ENCODE data around the gene TLR10.
A peak's percentile ranks its signal among the peaks of the same experiment; 100 is the strongest.

Gene TLR10

GRCh38 chr4:38752941-38753806 is 29.6 kb downstream of the TLR10 start:
- H3K9ac ChIP-seq: peak overlapping the region; percentile 56
- H3K4me2 ChIP-seq: peak overlapping the region; percentile 86

DNA sequence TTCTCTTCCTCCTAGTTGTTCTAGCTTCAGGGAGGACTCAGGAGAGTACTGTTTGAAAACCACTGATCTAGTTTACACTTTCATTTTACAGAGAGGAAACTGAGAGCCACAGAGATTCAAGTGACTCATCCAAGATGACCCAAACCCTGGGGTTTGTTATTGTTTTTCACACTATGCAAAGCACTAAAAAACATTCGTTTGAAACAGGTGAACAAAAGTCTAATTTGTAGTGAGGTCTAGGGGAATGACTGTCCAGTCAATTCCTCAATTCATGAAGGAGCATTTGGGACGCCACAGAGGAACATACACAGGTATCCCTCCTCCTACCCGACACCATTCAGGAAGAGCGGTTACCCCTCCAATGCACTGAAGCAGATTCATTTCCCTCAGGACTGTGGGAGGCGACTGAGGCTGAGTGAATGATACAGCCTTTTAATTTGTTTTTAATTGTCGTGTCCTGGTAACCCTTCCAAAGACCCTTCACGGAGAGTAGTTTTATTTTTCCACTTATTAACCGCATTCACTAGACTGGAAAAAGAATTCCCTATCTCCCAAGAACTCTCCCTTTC is 30.3 kb downstream of the TLR10 start:
- TF ChIP-seq Cebpa-rat (IDR thresholded peaks at IDR 0.05): no peak
- Histone ChIP-seq H3K9ac (0 out of 2 replicates have a peak overlapping the region, but pooled peaks have one; percentile 56), H3K27me3 (no peaks in the 10 kb centered on the region), H3K36me3 (peaks cover 5% of the 10 kb centered on the region; the same call in 1 of the 2 replicates), H3K4me3 (peak overlapping the region; percentile 48), H3K27ac (peak overlapping the region; percentile 53), H3K9me3 (peaks cover 23% of the 10 kb centered on the region), H4K20me1 (no peaks in the 10 kb centered on the region), H3K4me1 (peaks cover 54% of the 10 kb centered on the region), H3K4me2 (peak overlapping the region; percentile 86)

More at GRCh38 chr4:38752941-38753806, 29.6 kb downstream of the TLR10 start:
- Histone ChIP-seq H3K27me3 (no peaks in the 10 kb centered on the region), H3K27ac (peak overlapping the region; percentile 53), H4K20me1 (no peaks in the 10 kb centered on the region), H3K36me3 (no peaks in the 10 kb centered on the region), H3K4me3 (peak overlapping the region; percentile 48), H3K9me3 (peaks cover 16% of the 10 kb centered on the region), H3K4me1 (peaks cover 58% of the 10 kb centered on the region)
- TF ChIP-seq Cebpa-rat (IDR thresholded peaks at IDR 0.05): no peak

GRCh38 chr4:38751341-38752010 is 31.3 kb downstream of the TLR10 start:
- no peak for TF ChIP-seq Cebpa-rat (IDR thresholded peaks at IDR 0.05)
- Histone ChIP-seq H3K27me3 (no peaks in the 10 kb centered on the region), H3K4me1 (peaks cover 44% of the 10 kb centered on the region), H3K4me3 (no peak overlapping the region), H3K4me2 (peak overlapping the region; percentile 86), H4K20me1 (no peaks in the 10 kb centered on the region), H3K9me3 (peaks cover 33% of the 10 kb centered on the region), H3K9ac (no peak overlapping the region), H3K36me3 (peaks cover 8% of the 10 kb centered on the region; the same call in 1 of the 2 replicates), H3K27ac (peak overlapping the region; percentile 53; the same call in 1 of the 2 replicates)

GRCh38 chr4:38749336-38749735 is 33.5 kb downstream of the TLR10 start:
- TF ChIP-seq Cebpa-rat (IDR thresholded peaks at IDR 0.05): no peak
- H3K4me1 ChIP-seq: peaks cover 54% of the 10 kb centered on the region
- H3K9me3 ChIP-seq: peaks cover 39% of the 10 kb centered on the region
- no peaks in the 10 kb centered on the region for H4K20me1 ChIP-seq
- H3K9ac ChIP-seq: no peak overlapping the region
- no peaks in the 10 kb centered on the region for H3K27me3 ChIP-seq
- no peak overlapping the region for H3K4me3 ChIP-seq
- H3K36me3 ChIP-seq: peaks cover 8% of the 10 kb centered on the region; the same call in 1 of the 2 replicates
- H3K4me2 ChIP-seq: no peak overlapping the region
- H3K27ac ChIP-seq: no peak overlapping the region

DNA sequence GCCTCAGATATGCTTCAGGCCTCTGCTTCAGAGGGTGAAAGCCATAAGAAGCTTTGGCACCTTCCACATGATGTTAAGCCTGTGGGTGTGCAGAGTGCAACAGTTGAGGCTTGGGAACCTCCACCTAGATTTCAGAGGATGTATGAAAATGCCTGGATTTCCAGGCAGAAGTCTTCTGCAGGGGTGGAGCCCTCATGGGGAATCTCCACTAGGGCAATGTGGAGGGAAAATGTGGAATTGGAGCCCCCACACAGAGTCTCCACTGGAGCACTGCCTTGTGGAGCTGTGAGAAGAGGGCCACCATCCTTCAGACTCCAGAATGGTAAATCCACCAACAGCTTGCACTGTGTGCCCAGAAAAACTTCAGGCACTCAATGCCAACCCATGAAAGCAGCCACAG is 35.2 kb downstream of the TLR10 start:
- H3K9me3 ChIP-seq: peaks cover 39% of the 10 kb centered on the region
- no peaks in the 10 kb centered on the region for H3K27me3 ChIP-seq
- no peak overlapping the region for H3K4me2 ChIP-seq
- H3K9ac ChIP-seq: no peak overlapping the region
- H3K4me1 ChIP-seq: peaks cover 52% of the 10 kb centered on the region
- H4K20me1 ChIP-seq: no peaks in the 10 kb centered on the region
- no peak overlapping the region for H3K4me3 ChIP-seq
- peaks cover 8% of the 10 kb centered on the region; the same call in 1 of the 2 replicates for H3K36me3 ChIP-seq
- H3K27ac ChIP-seq: no peak overlapping the region
- no peak for TF ChIP-seq Cebpa-rat (IDR thresholded peaks at IDR 0.05)

DNA sequence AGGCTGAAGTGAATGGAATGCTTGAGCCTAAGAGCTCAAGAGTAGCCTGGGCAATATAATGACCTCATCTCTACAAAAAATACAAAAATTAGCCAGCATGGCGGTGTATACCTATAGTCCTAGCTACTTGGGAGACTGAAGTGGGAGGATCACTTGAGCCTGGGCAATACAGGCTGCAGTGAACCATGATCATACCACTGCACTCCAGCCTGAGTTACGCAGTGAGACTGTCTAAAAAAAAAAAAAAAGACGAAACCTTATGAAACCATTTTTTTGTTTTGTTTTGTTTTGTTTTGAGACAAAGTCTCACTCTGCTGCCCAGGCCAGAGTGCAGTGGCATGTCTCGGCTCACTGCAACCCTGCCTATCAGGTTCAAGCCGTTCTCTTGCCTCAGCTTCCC is 36.9 kb downstream of the TLR10 start:
- Histone ChIP-seq H3K9me3 (peaks cover 39% of the 10 kb centered on the region), H3K27ac (no peak overlapping the region), H3K4me3 (no peak overlapping the region), H3K4me2 (no peak overlapping the region), H3K9ac (no peak overlapping the region), H4K20me1 (no peaks in the 10 kb centered on the region), H3K27me3 (no peaks in the 10 kb centered on the region), H3K36me3 (peaks cover 8% of the 10 kb centered on the region; the same call in 1 of the 2 replicates), H3K4me1 (peaks cover 34% of the 10 kb centered on the region)
- no peak for TF ChIP-seq Cebpa-rat (IDR thresholded peaks at IDR 0.05)

GRCh38 chr4:38743866-38744265 is 38.9 kb downstream of the TLR10 start:
- Histone ChIP-seq H3K36me3 (peaks cover 8% of the 10 kb centered on the region; the same call in 1 of the 2 replicates), H3K4me3 (peak overlapping the region; percentile 1; the same call in 1 of the 2 replicates), H3K9ac (no peak overlapping the region), H4K20me1 (no peaks in the 10 kb centered on the region), H3K27me3 (no peaks in the 10 kb centered on the region), H3K27ac (0 out of 2 replicates have a peak overlapping the region, but pooled peaks have one; percentile 49), H3K9me3 (peaks cover 31% of the 10 kb centered on the region), H3K4me1 (peaks cover 27% of the 10 kb centered on the region), H3K4me2 (peak overlapping the region; percentile 85)
- no peak for TF ChIP-seq Cebpa-rat (IDR thresholded peaks at IDR 0.05)

GRCh38 chr4:38740303-38740702 is 42.5 kb downstream of the TLR10 start:
- no peaks in the 10 kb centered on the region for H3K36me3 ChIP-seq
- H3K27ac ChIP-seq: no peak overlapping the region
- H4K20me1 ChIP-seq: no peaks in the 10 kb centered on the region
- H3K4me2 ChIP-seq: no peak overlapping the region
- no peak for TF ChIP-seq Cebpa-rat (IDR thresholded peaks at IDR 0.05)
- H3K9ac ChIP-seq: no peak overlapping the region
- H3K9me3 ChIP-seq: no peaks in the 10 kb centered on the region
- peaks cover 25% of the 10 kb centered on the region for H3K4me1 ChIP-seq
- no peak overlapping the region for H3K4me3 ChIP-seq
- no peaks in the 10 kb centered on the region for H3K27me3 ChIP-seq

DNA sequence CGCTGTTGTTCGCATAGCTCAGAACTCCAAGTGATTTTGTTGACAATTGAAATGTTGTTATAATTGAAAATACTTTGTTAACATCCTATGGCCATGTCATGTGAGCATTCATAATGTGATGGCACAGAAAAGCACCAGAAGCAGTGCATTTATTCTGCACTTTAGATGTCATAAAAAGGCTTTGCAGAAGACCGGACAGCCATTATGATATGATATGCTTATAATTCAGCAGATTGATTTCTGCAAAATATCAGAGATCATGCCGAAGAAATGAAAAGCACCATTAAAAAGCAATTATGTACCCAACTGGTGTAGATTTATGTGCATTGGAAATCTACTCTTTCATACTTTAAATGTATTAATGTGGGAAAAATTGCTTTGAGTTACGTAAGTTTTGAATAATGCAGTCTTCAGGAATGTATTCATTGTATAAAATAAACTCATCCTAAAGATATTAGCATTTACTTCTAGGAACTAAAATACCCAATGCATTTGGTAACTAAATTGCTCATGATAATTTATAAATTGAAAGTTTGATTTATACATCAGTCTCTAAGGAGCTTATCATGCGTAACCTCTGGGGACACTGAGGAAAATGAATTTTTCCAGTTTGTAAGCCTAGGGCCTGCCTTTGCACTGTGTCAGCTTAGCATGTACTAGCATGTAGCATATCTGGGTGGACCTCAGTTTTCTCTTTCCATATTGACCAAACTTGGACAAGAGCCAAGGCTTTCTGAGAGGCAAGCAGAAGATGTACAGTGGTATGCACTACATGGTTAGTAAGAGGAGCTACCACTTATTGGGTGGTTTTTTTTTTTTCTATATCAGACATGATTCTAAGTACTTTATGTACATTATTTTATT is 43.6 kb downstream of the TLR10 start:
- TF ChIP-seq Cebpa-rat (IDR thresholded peaks at IDR 0.05): no peak
- H3K36me3 ChIP-seq: no peaks in the 10 kb centered on the region
- no peaks in the 10 kb centered on the region for H3K9me3 ChIP-seq
- H3K4me3 ChIP-seq: no peak overlapping the region
- no peak overlapping the region for H3K9ac ChIP-seq
- H4K20me1 ChIP-seq: no peaks in the 10 kb centered on the region
- H3K4me1 ChIP-seq: peaks cover 14% of the 10 kb centered on the region
- no peak overlapping the region for H3K4me2 ChIP-seq
- H3K27ac ChIP-seq: no peak overlapping the region
- H3K27me3 ChIP-seq: no peaks in the 10 kb centered on the region

Data from BLaER1 (cell line).